Measurements from ENCODE around the gene CUBN.

DNA sequence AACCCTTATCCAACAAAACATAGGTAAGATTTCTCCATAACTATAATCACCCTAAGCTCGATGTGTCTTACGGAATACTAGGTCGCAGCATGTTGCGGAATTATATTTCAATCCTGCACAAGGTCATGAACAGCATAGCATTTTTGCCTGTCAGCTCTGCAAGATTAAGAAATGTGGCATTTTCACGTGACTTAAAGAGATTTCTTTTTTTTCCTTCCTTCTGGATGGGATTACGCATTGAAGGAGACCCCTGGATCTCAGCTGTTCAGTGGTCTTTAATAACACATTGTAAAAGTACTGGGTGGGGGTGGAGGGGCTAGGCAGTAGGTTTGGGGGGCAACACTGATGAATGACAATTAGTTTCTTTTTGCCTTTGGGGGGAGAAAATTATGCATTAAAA lies 106.7 kb downstream of the CUBN start:
- TF ChIP-seq, protein P1, sequence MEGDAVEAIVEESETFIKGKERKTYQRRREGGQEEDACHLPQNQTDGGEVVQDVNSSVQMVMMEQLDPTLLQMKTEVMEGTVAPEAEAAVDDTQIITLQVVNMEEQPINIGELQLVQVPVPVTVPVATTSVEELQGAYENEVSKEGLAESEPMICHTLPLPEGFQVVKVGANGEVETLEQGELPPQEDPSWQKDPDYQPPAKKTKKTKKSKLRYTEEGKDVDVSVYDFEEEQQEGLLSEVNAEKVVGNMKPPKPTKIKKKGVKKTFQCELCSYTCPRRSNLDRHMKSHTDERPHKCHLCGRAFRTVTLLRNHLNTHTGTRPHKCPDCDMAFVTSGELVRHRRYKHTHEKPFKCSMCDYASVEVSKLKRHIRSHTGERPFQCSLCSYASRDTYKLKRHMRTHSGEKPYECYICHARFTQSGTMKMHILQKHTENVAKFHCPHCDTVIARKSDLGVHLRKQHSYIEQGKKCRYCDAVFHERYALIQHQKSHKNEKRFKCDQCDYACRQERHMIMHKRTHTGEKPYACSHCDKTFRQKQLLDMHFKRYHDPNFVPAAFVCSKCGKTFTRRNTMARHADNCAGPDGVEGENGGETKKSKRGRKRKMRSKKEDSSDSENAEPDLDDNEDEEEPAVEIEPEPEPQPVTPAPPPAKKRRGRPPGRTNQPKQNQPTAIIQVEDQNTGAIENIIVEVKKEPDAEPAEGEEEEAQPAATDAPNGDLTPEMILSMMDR (IDR thresholded peaks at IDR 0.05), result no peak
- TF ChIP-seq POLR2A (IDR thresholded peaks at IDR 0.05), result no peak
